IMR-90 (cell line): ENCODE measurements around the gene ABCA7. TPM values are rescaled to one million over a fixed set of nuclear protein-coding genes. Genes with fewer than 3 reads are reported as not detected.

ENCODE experiments used
- ATAC-seq: fragments of 200-7000 bp; cut with Tn5 transposase; 2 replicates; pipeline ENCODE4 v1.9.1; 2020; ENCODE audit warnings: low read depth, mild to moderate bottlenecking, moderate library complexity
- BruUV-seq: library from RNA; stranded (reverse); fragments of 400-500 nt; replicated peaks from 2 replicates; lab custom pipeline; 2021; lab: Mats Ljungman, UMichigan
- CTCF ChIA-PET: fragments of 300-600 bp; formaldehyde crosslinking; extraction: SDS; loops from one replicate; lab custom pipeline; 2021; ENCODE audit warnings: antibody characterized with exemption; lab: Yijun Ruan, JAX
- POLR2A ChIA-PET: fragments of 300-600 bp; sonication (Branson Sonifier 250); formaldehyde crosslinking; loops from one replicate; lab custom pipeline; 2022; ENCODE audit warnings: antibody characterized with exemption; ENCODE audit not compliant: unreplicated experiment; lab: Charles Lee
- DNase-seq: peaks from one replicate; pipeline ENCODE4 v3.0.0; 2013
- H2AFZ ChIP-seq: replicated peaks from 2 replicates; pipeline ENCODE3; 2013; ENCODE audit warnings: low read length, mild to moderate bottlenecking; ENCODE audit not compliant: poor library complexity
- H2AK5ac ChIP-seq: 2 replicates; pipeline ENCODE4 v1.6.1; 2013; ENCODE audit warnings: low read depth, low read length, inconsistent platforms
- H2AK9ac ChIP-seq: replicated peaks from 2 replicates; pipeline ENCODE3; 2013; ENCODE audit warnings: mild to moderate bottlenecking, low read depth, low read length, moderate library complexity; ENCODE audit not compliant: poor library complexity
- H2BK120ac ChIP-seq: 2 replicates; pipeline ENCODE4 v1.6.1; 2013; ENCODE audit warnings: low read depth, low read length, inconsistent platforms
- H2BK15ac ChIP-seq: 3 replicates; pipeline ENCODE4 v1.6.1; 2013; ENCODE audit warnings: low read depth, low read length, inconsistent platforms
- H2BK20ac ChIP-seq: 2 replicates; pipeline ENCODE4 v1.6.1; 2013; ENCODE audit warnings: low read depth, mild to moderate bottlenecking, inconsistent platforms, low read length, moderate library complexity
- H2BK5ac ChIP-seq: 2 replicates; pipeline ENCODE4 v1.6.1; 2013; ENCODE audit warnings: mild to moderate bottlenecking, low read depth, low read length, inconsistent platforms; ENCODE audit not compliant: poor library complexity, severe bottlenecking
- H3K14ac ChIP-seq: replicated peaks from 2 replicates; pipeline ENCODE4 v1.6.1; 2013; ENCODE audit warnings: low read depth, low read length, inconsistent platforms
- H3K18ac ChIP-seq: 2 replicates; pipeline ENCODE4 v1.6.1; 2013; ENCODE audit warnings: low read depth, low read length, control low read depth
- H3K23ac ChIP-seq: 2 replicates; pipeline ENCODE4 v1.6.1; 2013; ENCODE audit warnings: low read depth, low read length, inconsistent platforms
- H3K27ac ChIP-seq: 2 replicates; pipeline ENCODE4 v1.5.1; 2013; ENCODE audit warnings: mild to moderate bottlenecking, control low read depth, low read length; ENCODE audit not compliant: insufficient read depth
- H3K27me3 ChIP-seq: 2 replicates; pipeline ENCODE4 v1.6.1; 2013; ENCODE audit warnings: low read length; ENCODE audit not compliant: control insufficient read depth, insufficient read depth
- H3K36me3 ChIP-seq: 2 replicates; pipeline ENCODE4 v1.6.1; 2013; ENCODE audit warnings: low read length, mixed read lengths; ENCODE audit not compliant: control insufficient read depth, insufficient read depth
- H3K4ac ChIP-seq: 2 replicates; pipeline ENCODE4 v1.6.1; 2013; ENCODE audit warnings: low read depth, low read length, inconsistent platforms
- H3K4me1 ChIP-seq: 2 replicates; pipeline ENCODE4 v1.6.1; 2013; ENCODE audit warnings: low read length, mixed read lengths; ENCODE audit not compliant: control insufficient read depth, insufficient read depth
- H3K4me2 ChIP-seq: 2 replicates; pipeline ENCODE4 v1.6.1; 2013; ENCODE audit warnings: low read depth, mild to moderate bottlenecking, control low read depth, low read length, moderate library complexity
- H3K4me3 ChIP-seq: 2 replicates; pipeline ENCODE4 v1.5.1; 2013; ENCODE audit warnings: low read depth, mild to moderate bottlenecking, control low read depth, low read length, moderate library complexity; ENCODE audit not compliant: insufficient read depth
- H3K56ac ChIP-seq: 2 replicates; pipeline ENCODE4 v1.6.1; 2013; ENCODE audit warnings: low read length, inconsistent platforms; ENCODE audit not compliant: insufficient read depth; ENCODE audit errors: extremely low read depth
- H3K79me1 ChIP-seq, 2 experiments: 2 replicates each; pipeline ENCODE4 v1.6.1; 2013; ENCODE audit warnings: low read length in 2 of 2, inconsistent platforms in 1 of 2, low read depth in 1 of 2
- H3K9ac ChIP-seq: 2 replicates; pipeline ENCODE4 v1.6.1; 2013; ENCODE audit warnings: low read depth, low read length, control low read depth
- H3K9me1 ChIP-seq: 2 replicates; pipeline ENCODE4 v1.6.1; 2013; ENCODE audit warnings: low read length, inconsistent platforms; ENCODE audit not compliant: insufficient read depth
- H3K9me3 ChIP-seq: 2 replicates; pipeline ENCODE4 v1.6.1; 2013; ENCODE audit warnings: low read length; ENCODE audit not compliant: control insufficient read depth, insufficient read depth
- H4K20me1 ChIP-seq: 2 replicates; pipeline ENCODE4 v1.6.1; 2013; ENCODE audit warnings: low read length, inconsistent platforms; ENCODE audit not compliant: insufficient read depth
- H4K5ac ChIP-seq: 2 replicates; pipeline ENCODE4 v1.6.1; 2013; ENCODE audit warnings: mild to moderate bottlenecking, low read depth, low read length, control low read depth
- H4K8ac ChIP-seq, 2 experiments: 2 replicates each; pipeline ENCODE4 v1.6.1; 2013; ENCODE audit warnings: low read depth in 2 of 2, low read length in 2 of 2, control low read depth in 1 of 2, inconsistent platforms in 1 of 2
- H4K91ac ChIP-seq: 2 replicates; pipeline ENCODE4 v1.6.1; 2013; ENCODE audit warnings: low read depth, low read length, inconsistent platforms; ENCODE audit not compliant: insufficient read depth
- CHD1 ChIP-seq: IDR thresholded peaks from 2 replicates; pipeline ENCODE4 v1.6.1; 2012; ENCODE audit warnings: low read depth, low read length, improper control_type of control experiment
- MXI1 ChIP-seq: IDR thresholded peaks from 2 replicates; pipeline ENCODE4 v1.6.1; 2012; ENCODE audit warnings: low read depth, mild to moderate bottlenecking, low read length, moderate library complexity, borderline replicate concordance
- NFE2L2 ChIP-seq: fragments of 150-350 bp; IDR thresholded peaks from 2 replicates; pipeline ENCODE4 v1.6.1; 2016; ENCODE audit warnings: low read depth, mild to moderate bottlenecking, low read length
- POLR2A ChIP-seq: IDR thresholded peaks from 2 replicates; pipeline ENCODE4 v1.6.1; 2012; ENCODE audit warnings: mild to moderate bottlenecking, low read depth, low read length
- RCOR1 ChIP-seq: IDR thresholded peaks from 2 replicates; pipeline ENCODE4 v1.6.1; 2012; ENCODE audit warnings: mild to moderate bottlenecking, low read length, improper control_type of control experiment; ENCODE audit not compliant: insufficient replicate concordance
- SMC3 ChIP-seq: fragments of 150-350 bp; IDR thresholded peaks from 2 replicates; pipeline ENCODE4 v1.6.1; 2016; ENCODE audit warnings: low read depth, mild to moderate bottlenecking, antibody characterized with exemption, low read length, moderate library complexity
- WGBS, 2 experiments: methylation state at CpG; one replicate each; pipeline versions ENCODE4 v1.1.5 to v1.1.7; 2013; ENCODE audit warnings: missing lambda C conversion rate in 2 of 2; ENCODE audit not compliant: insufficient read length in 1 of 2; ENCODE audit errors: extremely low coverage in 2 of 2; 5-methylcytosine and 5-hydroxymethylcytosine counted together
- dilution Hi-C: fragments of 300-500 bp; cut with HindIII; formaldehyde crosslinking; loops from one replicate; pipeline ENCODE4 v1.14.3; 2018; ENCODE audit warnings: low sequenced_read_pairs; ENCODE audit not compliant: unreplicated experiment
- in situ Hi-C: fragments of 300-500 bp; cut with MboI; formaldehyde crosslinking; loops from 3 replicates; pipeline ENCODE4 v1.14.3; 2019; ENCODE audit warnings: low sequenced_read_pairs, inconsistent platforms, mixed read lengths
- intact Hi-C: fragments of 100-400 bp; cut with micrococcal nuclease; formaldehyde crosslinking; loops from 2 replicates; pipeline ENCODE4 v1.10.0; 2022
- polyA plus RNA-seq, 3 experiments: library from polyadenylated mRNA; depleted of rRNA; stranded (reverse); fragments of >200 nt; gene quantifications; 2 replicates each; pipeline ENCODE4 v1.2.3, GENCODE V29; 2012; ENCODE audit warnings: low replicate concordance in 1 of 3
- total RNA-seq: library from RNA; depleted of rRNA; stranded (reverse); fragments of >200 nt; gene quantifications from 2 replicates; pipeline ENCODE4 v1.2.3, GENCODE V29; 2012

Gene ABCA7
- total and polyA plus RNA-seq, 2 of the 4 experiments (the other 2 are of a cell fraction), result 0.36 to 3.3 TPM

DNA sequence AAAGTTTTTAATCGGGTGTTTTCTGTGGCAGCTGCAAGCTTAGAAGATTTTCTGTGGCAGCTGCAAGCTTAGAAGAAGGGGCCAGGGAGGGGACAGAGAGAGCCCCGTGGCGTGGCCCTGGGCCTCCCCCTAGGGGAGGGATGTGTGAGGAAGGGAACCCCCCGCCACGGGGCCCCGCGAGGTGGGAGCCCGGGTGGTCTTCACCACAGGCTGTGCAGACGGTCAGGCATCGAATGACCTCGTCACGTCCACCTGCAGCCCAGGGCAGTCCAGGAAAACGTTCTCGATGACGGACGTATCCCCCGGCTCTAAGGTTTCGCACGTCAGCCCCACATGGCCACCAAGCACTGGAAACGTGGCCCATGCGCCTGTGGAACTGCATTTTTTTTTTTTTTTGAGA, 46.7 kb downstream of the ABCA7 start:
- Histone ChIP-seq H3K14ac (no peak overlapping the region), H2AK5ac (no peak overlapping the region), H3K18ac (no peak overlapping the region), H3K4me2 (no peak overlapping the region), H4K91ac (no peak overlapping the region), H3K9me1 (no peaks in the 10 kb centered on the region), H2BK5ac (no peak overlapping the region), H2BK120ac (no peak overlapping the region), H3K9ac (no peak overlapping the region), H3K4ac (no peak overlapping the region), H3K36me3 (peaks cover 34% of the 10 kb centered on the region), H4K20me1 (peaks cover 10% of the 10 kb centered on the region; the same call in 1 of the 2 replicates), H3K27me3 (no peaks in the 10 kb centered on the region), H3K9me3 (no peaks in the 10 kb centered on the region), H2AK9ac (no peak overlapping the region), H3K56ac (no peak overlapping the region), H3K4me1 (no peaks in the 10 kb centered on the region), H3K79me1 (peaks cover 0 to under 1% of the 10 kb centered on the region in 2 experiments; a peak in 1 of 4 replicates), H3K23ac (no peak overlapping the region), H4K5ac (no peak overlapping the region), H4K8ac (no peak overlapping the region), H3K27ac (no peak overlapping the region), H2BK20ac (no peak overlapping the region), H2AFZ (peak overlapping the region; percentile 32), H2BK15ac (no peak overlapping the region), H3K4me3 (no peak overlapping the region)
- ATAC-seq, result no peak
- WGBS, 2 experiments, result 69% methylated on average over 21 of the region's 21 CpGs; no CpG with 5 or more reads in 1 of the 2 experiments
- intact Hi-C loops, result no loop called here
- POLR2A ChIA-PET, result no interaction called here
- no peak for TF ChIP-seq CHD1
- TF ChIP-seq POLR2A, result no peak
- no peak for TF ChIP-seq RCOR1
- no peak for TF ChIP-seq MXI1
- TF ChIP-seq SMC3, result no peak
- TF ChIP-seq NFE2L2, result no peak
- no peak for DNase-seq
- in situ Hi-C loops, result no loop called here
- BruUV-seq, result no TSS peak
- CTCF ChIA-PET, result interaction anchor here (1.2 kb wide), 1 partner anchor 27 kb away, joined by 4 read pairs; no protein-coding TSS in a partner anchor
- dilution Hi-C loops, result no loop called here
